EL (cell line): Measurements from ENCODE around the gene CASZ1.

Experiments used
- DNase-seq: peaks from one replicate; pipeline ENCODE4 v3.0.0-alpha.2; 2016

Gene CASZ1

GRCh38 chr1:10774615-10775310 lies 21.7 kb downstream of the CASZ1 start:
- no peak for DNase-seq

- no peak for DNase-seq
These were observed 22.4 kb downstream of the CASZ1 start for GRCh38 chr1:10773851-10774614.

- DNase-seq, result no peak
These were observed 23.1 kb downstream of the CASZ1 start for GRCh38 chr1:10773376-10773775.

- DNase-seq, result no peak
These were observed 23.7 kb downstream of the CASZ1 start for GRCh38 chr1:10772711-10773110.

- no peak for DNase-seq
These were observed 24.7 kb downstream of the CASZ1 start for GRCh38 chr1:10771789-10772188.

GRCh38 chr1:10768552-10768951 lies 27.9 kb downstream of the CASZ1 start:
- DNase-seq, result no peak

- DNase-seq, result no peak
These were observed 29.2 kb downstream of the CASZ1 start for GRCh38 chr1:10767282-10767681.

GRCh38 chr1:10765734-10766478 lies 30.5 kb downstream of the CASZ1 start:
- no peak for DNase-seq

- DNase-seq, result no peak
These were observed 31.1 kb downstream of the CASZ1 start for GRCh38 chr1:10765304-10765703.

- DNase-seq, result no peak
These were observed 32.1 kb downstream of the CASZ1 start for GRCh38 chr1:10764296-10764798.

GRCh38 chr1:10762875-10763274 lies 33.6 kb downstream of the CASZ1 start:
- no peak for DNase-seq

GRCh38 chr1:10762153-10762523 lies 34.3 kb downstream of the CASZ1 start:
- no peak for DNase-seq

GRCh38 chr1:10761503-10762152 lies 34.8 kb downstream of the CASZ1 start:
- DNase-seq, result no peak

- DNase-seq, result no peak
These were observed 35.6 kb downstream of the CASZ1 start for GRCh38 chr1:10760566-10761502.

- no peak for DNase-seq
These were observed 36.8 kb downstream of the CASZ1 start for GRCh38 chr1:10759413-10760200.

- DNase-seq, result no peak
These were observed 39.6 kb downstream of the CASZ1 start for GRCh38 chr1:10756842-10757241.

GRCh38 chr1:10755970-10756521 lies 40.4 kb downstream of the CASZ1 start:
- DNase-seq, result peak; percentile 37

- DNase-seq, result no peak
These were observed 41.7 kb downstream of the CASZ1 start for GRCh38 chr1:10754568-10755329.

GRCh38 chr1:10753299-10753698 lies 43.1 kb downstream of the CASZ1 start:
- DNase-seq, result no peak

GRCh38 chr1:10751561-10752085 lies 44.8 kb downstream of the CASZ1 start:
- DNase-seq, result no peak
